Spleen (tissue), 11 donors: ENCODE results near the gene RALBP1. TPM values are rescaled to one million over a fixed set of nuclear protein-coding genes. Genes with fewer than 3 reads are reported as not detected.

ENCODE experiments used
- polyA plus RNA-seq, 3 donors: library from polyadenylated mRNA; stranded (reverse); fragments of 200-250 nt; gene quantifications; one replicate each; pipeline ENCODE4 v1.2.1, GENCODE V29; 2013
- small RNA-seq, 4 donors: library from RNA; depleted of rRNA; stranded (forward); fragments of <200 nt; gene quantifications; one replicate each; pipeline ENCODE3, GENCODE V24; 2016
- total RNA-seq, 7 donors: library from RNA; depleted of rRNA in 3 of 7; stranded (reverse); fragments of >200 nt in 3 of 7; fragmentation: NEBNext Ultra II Directional in 4 of 7; extraction: Animal tissue kit (Norgen Biotek cat#: 25700) in 4 of 7; gene quantifications; one replicate each; pipeline versions ENCODE4 v1.1.0 to v1.2.1, GENCODE V29; 2016 to 2021
- donor health status: healthy with polysubstance abuse.
- donor health status: DM: no; HTN: no; CAD: no; lungs with moderate emphysema.
- donor health status: DM: no; HTN: no; CAD: no.
- donor health status: Bipolar disorder and iron deficiency.
- donor health status: healthy.
- donor health status: DM: no; HTN: no; CAD: no.
- donor health status: DM: yes; HTN: yes; CAD: no.

The RALBP1 gene
- total and polyA plus RNA-seq, 10 donors, result 13.6 to 76.4 (median 50.0) TPM

Small RNA genes lying within 50 kb of the gene (small RNA-seq; reads per million reads assigned to genes)
- gene RNU2-27P, result 0 to 0.07 (median 0) reads per million in 4 donors

Other genes starting within 250 kb of the RALBP1 start
- 10 to 100 TPM; 16.1 to 28.5 (median 18.0) TPM for gene TWSG1, start 140.7 kb upstream of the RALBP1 start, total RNA-seq
- 10 to 100 TPM in 2 of 3 donors, 1 to 10 TPM in 1; 6.2 to 11.1 (median 11.0) TPM for gene TWSG1, start 140.7 kb upstream of the RALBP1 start, polyA plus RNA-seq
- gene PPP4R1, start 139.0 kb downstream of the RALBP1 start, total RNA-seq, result 100 to 1,000 TPM in 2 of 7 donors, 10 to 100 TPM in 5; 76.8 to 135 (median 86.7) TPM
- 10 to 100 TPM; 11.3 to 22.2 (median 15.0) TPM for gene PPP4R1, start 139.0 kb downstream of the RALBP1 start, polyA plus RNA-seq
- gene RAB31, start 232.8 kb downstream of the RALBP1 start, total RNA-seq, result 100 to 1,000 TPM in 1 of 7 donors, 10 to 100 TPM in 6; 51.7 to 112 (median 83.1) TPM
- gene RAB31, start 232.8 kb downstream of the RALBP1 start, polyA plus RNA-seq, result 10 to 100 TPM; 12.3 to 22.9 (median 15.6) TPM